ENCODE data around the gene FGFBP2. TPM values are rescaled to one million over a fixed set of nuclear protein-coding genes. Genes with fewer than 3 reads are reported as not detected.

The FGFBP2 gene, protein sequence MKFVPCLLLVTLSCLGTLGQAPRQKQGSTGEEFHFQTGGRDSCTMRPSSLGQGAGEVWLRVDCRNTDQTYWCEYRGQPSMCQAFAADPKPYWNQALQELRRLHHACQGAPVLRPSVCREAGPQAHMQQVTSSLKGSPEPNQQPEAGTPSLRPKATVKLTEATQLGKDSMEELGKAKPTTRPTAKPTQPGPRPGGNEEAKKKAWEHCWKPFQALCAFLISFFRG
- total RNA-seq (10 to 100 TPM in 1 of 9 donors, 1 to 10 TPM in 6, under 1 TPM in 2; 0.88 to 15.6 (median 1.6) TPM), polyA plus RNA-seq (1 to 10 TPM in 1 of 2 donors, under 1 TPM in 1; 0.39 to 1.4 TPM)
- long read RNA-seq, donor 1, partial matches to known transcripts, result 0 of 1 reads
- long read RNA-seq, donor 1, other reads (novel, unspliced or antisense), result 0 of 1 reads
- long read RNA-seq, donor 2, transcript FGFBP2-201 (2 exons, 1,168 nt), result major isoform, 6 of 6 reads
- long read RNA-seq, donor 2, partial matches to known transcripts, result 0 of 6 reads
- long read RNA-seq, donor 2, other reads (novel, unspliced or antisense), result 0 of 6 reads
- long read RNA-seq, donor 3, result 0 reads

- intact Hi-C loops (cut with DNase I), result loop anchor here in 3 of 10 donors (2.0 to 5.0 kb wide), 2 partner anchors 38 to 39 kb away; no protein-coding TSS in a partner anchor
- 25 to 36% (median 33%) methylated on average over 9 of the region's 9 CpGs for WGBS, 4 donors
- Histone ChIP-seq H3K27ac (no peak within 1 kb of the TSS), H3K4me3 (peak within 1 kb of the TSS in 1 of 12 donors; percentile 8), H3K9me3 (peaks cover 0 to 9% (median 0%) of the 10 kb centered on the region in 12 donors), H3K27me3 (no peaks in the 10 kb centered on the region), H3K4me1 (peaks cover 0 to 13% (median 2%) of the 10 kb centered on the region in 12 donors), H3K36me3 (no peaks in the 10 kb centered on the region)
- ATAC-seq (peak in 3 of 4 donors; percentile 72 to 83 (median 81)), DNase-seq (peak; percentile 20 to 60 (median 37))
- TF ChIP-seq POLR2A (IDR thresholded peaks at IDR 0.05), result no peak
- peak in 11 of 12 donors; percentile 14 to 50 (median 33) for TF ChIP-seq CTCF (IDR thresholded peaks at IDR 0.05)
Observed at GRCh38 chr4:15963001-15963451, at the start of gene FGFBP2. FGFBP2 (minus strand) TSS chr4:15963175; CDS start chr4:15963129, 46 bp downstream.

DNA sequence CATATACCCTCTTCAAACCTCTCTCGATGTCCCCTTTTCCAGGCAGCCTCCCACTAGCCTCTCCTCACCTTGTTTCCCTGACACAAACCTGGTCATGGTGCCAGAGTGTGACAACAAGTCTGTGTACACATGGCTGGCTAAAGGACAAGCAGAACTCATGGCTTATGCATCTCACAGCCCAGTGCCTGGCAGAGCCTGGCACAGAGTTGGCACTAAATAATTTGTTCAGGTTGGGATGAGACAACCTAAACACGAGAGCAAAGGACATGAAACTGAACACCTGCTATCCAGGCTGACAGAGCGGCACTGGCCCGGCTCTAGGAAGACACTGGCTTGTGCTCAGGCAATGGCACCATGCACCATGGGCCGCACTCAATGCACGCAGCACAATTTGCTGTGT is 48.2 kb upstream of the FGFBP2 start:
- no peaks in the 10 kb centered on the region for H3K27me3 ChIP-seq
- H3K36me3 ChIP-seq, result peaks cover 0 to 53% (median 0%) of the 10 kb centered on the region in 9 donors
- no peak for TF ChIP-seq POLR2A (IDR thresholded peaks at IDR 0.05)
- TF ChIP-seq CTCF (IDR thresholded peaks at IDR 0.05), result no peak
- no peak for ATAC-seq
- 86 to 93% (median 88%) methylated on average over 5 to 6 of the region's 6 CpGs for WGBS, 4 donors
- no peaks in the 10 kb centered on the region for H3K9me3 ChIP-seq
- intact Hi-C loops (cut with DNase I), result no loop called here
- no peak overlapping the region for H3K4me3 ChIP-seq
- no peak overlapping the region for H3K27ac ChIP-seq
- H3K4me1 ChIP-seq, result no peaks in the 10 kb centered on the region
- no peak for DNase-seq

- Histone ChIP-seq H3K9me3 (no peaks in the 10 kb centered on the region), H3K4me3 (no peak overlapping the region), H3K27me3 (no peaks in the 10 kb centered on the region), H3K4me1 (no peaks in the 10 kb centered on the region), H3K36me3 (peaks cover 0 to 60% (median 0%) of the 10 kb centered on the region in 9 donors), H3K27ac (no peak overlapping the region)
- 88 to 95% (median 90%) methylated on average over 4 of the region's 4 CpGs for WGBS, 4 donors
- TF ChIP-seq POLR2A (IDR thresholded peaks at IDR 0.05) (no peak), CTCF (IDR thresholded peaks at IDR 0.05) (no peak)
- ATAC-seq (no peak), DNase-seq (no peak)
- intact Hi-C loops (cut with DNase I), result loop anchor here in 2 of 10 donors (10.0 kb wide), 3 partner anchors 204 to 534 kb away; no protein-coding TSS in a partner anchor
Observed at GRCh38 chr4:16009153-16009552, 46.2 kb upstream of the FGFBP2 start.
